ENCODE results near the gene NUP43. TPM values are rescaled to one million over a fixed set of nuclear protein-coding genes. Genes with fewer than 3 reads are reported as not detected.

Gene NUP43
- 54.4 TPM for total RNA-seq (ENCODE audit: unreplicated experiment)
- long read RNA-seq, partial matches to known transcripts = 0 of 3 reads
- long read RNA-seq, other reads (novel, unspliced or antisense) = 1 of 3 reads

- Mint-ChIP-seq H3K9me3 (ENCODE audit: unreplicated experiment) (no peaks in the 10 kb centered on the region), H3K27me3 (ENCODE audit: unreplicated experiment) (peaks cover 2% of the 10 kb centered on the region), H3K4me1 (ENCODE audit: unreplicated experiment) (peaks cover 24% of the 10 kb centered on the region), H3K27ac (ENCODE audit: unreplicated experiment) (peak within 1 kb of the TSS; percentile 92), H3K4me3 (ENCODE audit: unreplicated experiment) (peak within 1 kb of the TSS; percentile 99), H3K36me3 (ENCODE audit: low read depth, unreplicated experiment) (no peaks in the 10 kb centered on the region)
- peak; percentile 83 for DNase-seq (ENCODE audit: low spot score)
- peak; percentile 75 for TF ChIP-seq CTCF (IDR thresholded peaks at IDR 0.05; ENCODE audit: unreplicated experiment)
Measured at GRCh38 chr6:149746147-149746946, at the start of gene NUP43. Gene NUP43, minus strand, starts transcription at chr6:149746529. Its CDS starts 34 bp downstream, at chr6:149746495.

- H3K4me1 Mint-ChIP-seq (ENCODE audit: unreplicated experiment) = no peaks in the 10 kb centered on the region
- no peak for TF ChIP-seq CTCF (IDR thresholded peaks at IDR 0.05; ENCODE audit: unreplicated experiment)
- no peak overlapping the region for H3K4me3 Mint-ChIP-seq (ENCODE audit: unreplicated experiment)
- H3K9me3 Mint-ChIP-seq (ENCODE audit: unreplicated experiment) = no peaks in the 10 kb centered on the region
- DNase-seq (ENCODE audit: low spot score) = no peak
- H3K27ac Mint-ChIP-seq (ENCODE audit: unreplicated experiment) = no peak overlapping the region
- peaks cover 16% of the 10 kb centered on the region for H3K36me3 Mint-ChIP-seq (ENCODE audit: low read depth, unreplicated experiment)
- H3K27me3 Mint-ChIP-seq (ENCODE audit: unreplicated experiment) = no peaks in the 10 kb centered on the region
Measured at GRCh38 chr6:149783551-149783950, 37.2 kb upstream of the NUP43 start.

GRCh38 chr6:149782337-149782736, 36.0 kb upstream of the NUP43 start:
- Mint-ChIP-seq H3K4me1 (ENCODE audit: unreplicated experiment) (no peaks in the 10 kb centered on the region), H3K27me3 (ENCODE audit: unreplicated experiment) (no peaks in the 10 kb centered on the region), H3K36me3 (ENCODE audit: low read depth, unreplicated experiment) (peaks cover 12% of the 10 kb centered on the region), H3K27ac (ENCODE audit: unreplicated experiment) (no peak overlapping the region), H3K4me3 (ENCODE audit: unreplicated experiment) (no peak overlapping the region), H3K9me3 (ENCODE audit: unreplicated experiment) (no peaks in the 10 kb centered on the region)
- no peak for DNase-seq (ENCODE audit: low spot score)
- no peak for TF ChIP-seq CTCF (IDR thresholded peaks at IDR 0.05; ENCODE audit: unreplicated experiment)

GRCh38 chr6:149781715-149782114, 35.4 kb upstream of the NUP43 start:
- Mint-ChIP-seq H3K4me1 (ENCODE audit: unreplicated experiment) (no peaks in the 10 kb centered on the region), H3K27me3 (ENCODE audit: unreplicated experiment) (no peaks in the 10 kb centered on the region), H3K27ac (ENCODE audit: unreplicated experiment) (no peak overlapping the region), H3K4me3 (ENCODE audit: unreplicated experiment) (no peak overlapping the region), H3K9me3 (ENCODE audit: unreplicated experiment) (no peaks in the 10 kb centered on the region), H3K36me3 (ENCODE audit: low read depth, unreplicated experiment) (peaks cover 12% of the 10 kb centered on the region)
- DNase-seq (ENCODE audit: low spot score) = no peak
- no peak for TF ChIP-seq CTCF (IDR thresholded peaks at IDR 0.05; ENCODE audit: unreplicated experiment)

- no peaks in the 10 kb centered on the region for H3K9me3 Mint-ChIP-seq (ENCODE audit: unreplicated experiment)
- H3K36me3 Mint-ChIP-seq (ENCODE audit: low read depth, unreplicated experiment) = peaks cover 12% of the 10 kb centered on the region
- H3K4me3 Mint-ChIP-seq (ENCODE audit: unreplicated experiment) = no peak overlapping the region
- no peak for DNase-seq (ENCODE audit: low spot score)
- TF ChIP-seq CTCF (IDR thresholded peaks at IDR 0.05; ENCODE audit: unreplicated experiment) = no peak
- H3K27ac Mint-ChIP-seq (ENCODE audit: unreplicated experiment) = no peak overlapping the region
- H3K4me1 Mint-ChIP-seq (ENCODE audit: unreplicated experiment) = no peaks in the 10 kb centered on the region
- no peaks in the 10 kb centered on the region for H3K27me3 Mint-ChIP-seq (ENCODE audit: unreplicated experiment)
Measured at GRCh38 chr6:149779644-149779963, 33.3 kb upstream of the NUP43 start.

All from endothelial cell (in vitro differentiated cells).